GM19395 (cell line): Measurements from ENCODE around the gene GADL1.

ENCODE experiments used
- ATAC-seq: cut with Tn5 transposase; IDR thresholded peaks from one replicate; pipeline ENCODE4 v1.9.1; 2021; ENCODE audit warnings: mild to moderate bottlenecking, moderate library complexity; ENCODE audit not compliant: unreplicated experiment

Gene GADL1

GRCh38 chr3:30878862-30879261 is 15.6 kb downstream of the GADL1 start:
- no peak for ATAC-seq

- no peak for ATAC-seq
These were observed 19.0 kb downstream of the GADL1 start for GRCh38 chr3:30875505-30875904.

GRCh38 chr3:30873671-30874070 is 20.8 kb downstream of the GADL1 start:
- no peak for ATAC-seq

DNA sequence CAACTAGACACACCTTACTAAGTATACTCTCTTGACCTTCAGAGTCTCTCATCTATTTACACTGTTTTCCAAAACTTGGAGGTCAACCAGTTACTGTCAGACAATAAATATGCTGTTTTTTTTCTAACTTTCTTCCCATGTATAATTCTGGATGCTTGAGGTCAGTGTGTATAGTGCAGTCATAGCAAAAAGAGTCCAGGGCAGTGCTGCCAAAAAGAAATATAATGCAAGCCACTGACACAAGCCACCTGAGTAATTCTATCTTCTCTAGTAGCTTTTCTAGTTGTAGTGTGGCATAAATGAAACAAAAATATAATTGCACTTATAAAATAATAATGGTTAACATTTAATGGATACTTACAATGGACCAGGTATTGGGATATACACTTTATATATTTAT is 21.6 kb downstream of the GADL1 start:
- ATAC-seq: no peak

DNA sequence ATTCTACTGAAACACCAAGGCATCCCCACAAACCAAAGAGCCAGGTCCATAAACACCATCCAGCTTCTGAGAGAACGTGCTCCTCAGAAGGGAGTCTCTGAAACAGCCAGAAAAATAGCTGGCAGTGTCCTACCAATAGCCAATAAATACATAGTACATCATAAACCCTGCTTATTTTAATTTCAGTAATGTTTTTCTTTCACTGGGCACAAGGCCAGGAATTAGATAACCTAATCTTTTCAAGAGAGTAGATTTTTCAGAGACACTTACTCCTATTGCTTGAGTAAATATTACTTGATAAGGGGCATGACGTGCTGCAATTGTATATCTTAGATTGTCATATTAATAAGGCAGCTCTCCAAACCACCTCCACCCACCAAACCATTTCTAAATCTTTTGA is 22.7 kb downstream of the GADL1 start:
- no peak for ATAC-seq

- ATAC-seq: no peak
These were observed 29.6 kb downstream of the GADL1 start for GRCh38 chr3:30864836-30865235.

DNA sequence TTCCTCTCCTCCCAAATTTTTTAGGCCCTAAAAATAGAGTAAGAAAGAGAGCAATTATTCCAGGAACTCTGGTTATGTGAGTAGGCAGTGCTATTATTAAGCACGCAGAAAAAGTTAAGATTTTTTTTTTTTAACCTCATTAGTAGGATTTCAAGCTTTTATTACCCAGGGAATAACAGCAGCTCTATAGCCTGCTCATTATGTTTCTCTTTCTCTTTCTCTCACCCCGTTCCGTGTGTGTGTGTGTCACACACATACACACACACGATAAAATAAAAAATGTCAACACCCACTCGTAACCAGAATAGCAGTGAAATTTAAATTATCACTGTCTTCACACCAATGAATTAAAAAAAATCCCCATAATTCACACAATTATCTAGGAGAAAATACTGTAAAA is 30.3 kb downstream of the GADL1 start:
- ATAC-seq: no peak

DNA sequence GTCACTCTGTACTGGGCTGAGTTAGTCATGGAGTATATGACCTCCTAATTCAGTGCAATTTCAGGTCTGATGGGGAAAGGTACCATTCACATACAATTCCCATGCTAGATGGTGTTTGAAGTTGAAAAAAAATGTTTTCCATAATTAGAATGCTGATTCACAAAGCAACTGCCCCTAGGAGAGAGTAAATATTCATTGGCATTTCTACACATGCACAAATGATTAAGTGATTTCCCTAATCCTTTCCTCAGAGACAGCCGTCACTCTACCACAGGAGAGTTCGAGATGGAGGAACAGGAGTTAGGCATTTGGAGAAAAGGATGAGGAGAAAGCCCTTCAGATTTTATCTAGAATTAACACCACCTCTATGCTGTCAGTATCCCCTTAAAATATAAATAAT is 32.5 kb downstream of the GADL1 start:
- no peak for ATAC-seq

DNA sequence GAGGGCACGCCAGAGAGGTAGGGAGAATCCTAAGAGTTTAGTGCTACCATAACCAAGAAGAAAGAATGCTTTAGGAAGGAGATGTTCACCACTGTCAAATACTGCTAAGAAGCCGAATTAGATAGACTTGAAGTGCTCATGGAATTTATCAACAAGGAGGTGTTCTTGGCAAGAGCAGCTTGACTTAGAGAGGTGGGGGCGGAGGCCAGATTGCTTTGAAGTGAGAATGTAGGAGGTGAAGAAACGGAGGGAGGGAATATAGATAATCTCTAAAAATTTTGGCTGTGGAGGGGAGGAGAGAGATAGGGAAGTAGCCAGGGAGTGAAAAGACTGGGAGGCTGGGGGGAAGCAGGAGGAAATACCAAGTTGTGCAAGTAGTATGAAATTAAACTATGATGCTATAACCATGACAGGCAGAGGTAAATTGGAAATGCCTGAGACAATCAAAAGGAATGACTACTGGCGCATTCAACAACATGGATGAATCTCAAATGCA is 35.5 kb downstream of the GADL1 start:
- ATAC-seq: no peak

DNA sequence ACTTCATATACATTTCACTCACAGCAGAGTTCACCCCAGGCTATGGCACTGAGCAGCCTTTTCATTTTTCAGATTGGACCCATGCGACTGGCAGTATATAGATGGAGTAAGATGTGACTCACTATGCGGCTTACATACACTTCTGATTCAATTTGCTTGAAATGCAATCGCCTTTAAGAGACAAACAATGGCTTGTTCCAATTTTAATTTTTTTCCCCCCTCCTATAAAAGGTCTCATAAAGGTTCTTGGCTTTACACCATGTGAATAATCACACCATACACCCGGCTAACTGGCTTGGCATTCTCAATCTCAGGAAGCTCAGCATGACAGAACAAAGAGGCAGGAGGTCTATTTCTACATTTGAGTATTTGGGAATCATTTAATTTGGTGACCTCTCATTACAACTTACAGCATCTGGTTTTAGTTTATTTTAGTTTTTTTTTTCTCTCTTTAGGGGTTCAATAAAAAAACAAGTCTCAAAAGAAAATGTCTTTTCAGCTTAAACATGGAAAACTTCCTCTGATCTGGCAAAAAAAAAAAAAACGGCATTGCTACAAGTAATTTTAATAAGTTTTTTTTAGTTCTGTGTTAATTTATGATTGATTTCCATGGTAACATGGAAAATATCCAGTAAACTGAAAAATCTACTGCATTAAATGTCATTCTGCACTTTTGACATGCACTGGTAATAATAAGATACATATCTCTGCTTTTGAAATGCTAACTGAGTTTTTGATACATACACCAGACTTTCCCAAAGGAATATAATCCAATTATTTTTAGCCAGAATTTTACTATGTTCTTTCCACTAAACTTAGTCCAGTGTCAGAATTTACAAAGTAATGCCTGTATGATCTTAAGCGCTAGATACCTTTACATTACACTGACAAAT is 38.8 kb downstream of the GADL1 start:
- no peak for ATAC-seq

GRCh38 chr3:30852833-30853232 is 41.6 kb downstream of the GADL1 start:
- ATAC-seq: no peak

GRCh38 chr3:30848087-30848779 is 46.2 kb downstream of the GADL1 start:
- no peak for ATAC-seq

DNA sequence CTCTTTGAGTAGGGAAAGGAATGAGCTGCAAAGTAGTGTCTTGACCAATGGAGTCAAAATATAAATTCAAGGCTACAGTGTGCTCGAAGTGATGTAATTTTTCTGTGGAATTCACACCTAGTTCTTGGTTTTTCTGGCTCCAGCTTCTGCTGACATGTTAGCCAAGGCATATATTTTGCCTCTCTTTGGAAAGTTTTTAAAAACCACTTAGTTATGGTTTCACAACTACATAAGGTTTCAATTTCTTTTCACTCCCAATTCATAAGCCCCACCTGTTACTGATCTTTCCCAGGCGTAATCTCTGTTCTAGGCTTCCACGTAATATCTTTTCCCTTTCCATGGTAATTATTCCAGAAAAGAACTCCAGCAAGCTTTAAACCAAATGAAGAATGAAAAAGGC is 46.9 kb downstream of the GADL1 start:
- ATAC-seq: no peak

DNA sequence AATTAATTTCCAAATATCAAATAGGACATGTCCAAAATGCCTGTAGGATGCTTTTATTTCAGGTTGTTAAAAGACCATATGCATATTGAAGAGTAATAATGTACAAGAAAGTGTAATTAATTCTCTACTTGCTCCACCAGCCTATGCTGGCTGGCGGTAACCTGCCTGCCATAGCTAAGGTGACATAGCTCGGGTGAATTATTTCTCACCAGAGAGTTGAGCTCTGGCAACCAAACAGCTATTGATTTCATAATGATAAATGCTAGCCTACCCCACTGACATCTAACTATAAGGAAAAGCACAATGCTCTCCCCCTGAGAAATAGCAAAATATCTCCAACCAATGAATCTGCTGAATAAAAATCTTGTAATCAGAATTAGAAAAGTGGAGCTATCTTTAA is 48.9 kb downstream of the GADL1 start:
- no peak for ATAC-seq

GRCh38 chr3:30843877-30844276 is 50.6 kb downstream of the GADL1 start:
- no peak for ATAC-seq

DNA sequence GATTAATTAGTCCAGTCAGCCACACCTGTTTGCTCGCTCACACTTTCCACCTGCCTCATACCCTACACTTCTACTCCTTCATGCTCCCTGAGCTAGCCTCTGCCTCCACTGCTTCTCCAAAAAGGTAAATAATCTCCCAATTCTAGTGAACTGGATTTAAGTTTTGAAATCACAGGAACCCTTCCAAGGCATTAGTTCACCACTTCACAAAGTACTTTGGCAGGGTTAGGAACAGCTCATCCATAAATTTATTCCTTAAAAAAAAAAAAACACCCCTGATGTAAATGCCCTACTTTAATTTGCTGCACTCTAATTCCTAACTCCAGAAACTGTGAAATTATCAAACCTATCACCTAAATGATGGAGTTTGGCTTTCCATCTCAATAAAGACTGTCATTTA is 58.3 kb downstream of the GADL1 start:
- no peak for ATAC-seq

- ATAC-seq: no peak
These were observed 58.8 kb downstream of the GADL1 start for GRCh38 chr3:30835667-30836066.

DNA sequence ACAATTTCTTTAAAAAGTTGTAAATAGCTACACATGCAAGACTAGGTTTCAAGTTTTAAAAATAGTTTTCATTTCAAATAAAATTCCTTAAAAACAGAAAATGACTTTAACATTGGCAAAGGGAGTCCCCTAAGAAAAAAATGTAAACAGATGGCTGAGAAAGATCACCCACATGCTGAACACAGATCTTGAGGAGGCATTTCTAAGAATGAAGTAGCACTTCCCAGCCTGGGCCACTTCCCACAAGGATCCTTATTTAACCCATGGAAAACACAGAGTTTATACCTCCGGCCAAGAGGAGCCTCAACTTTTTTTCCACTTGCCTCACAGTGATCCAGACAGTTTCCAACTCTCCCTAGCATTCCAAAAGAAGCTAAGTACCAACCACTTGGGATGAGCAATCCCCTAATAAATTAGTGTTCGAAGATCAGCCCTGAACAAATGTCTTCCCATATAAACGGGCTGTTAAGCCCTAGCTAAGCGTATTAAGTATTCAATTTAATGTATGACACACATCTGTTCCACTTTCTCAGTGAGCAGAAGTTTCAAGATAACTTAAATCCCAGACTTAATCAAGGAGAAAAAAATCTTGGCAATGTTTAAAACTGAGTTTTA is 61.4 kb downstream of the GADL1 start:
- ATAC-seq: no peak

DNA sequence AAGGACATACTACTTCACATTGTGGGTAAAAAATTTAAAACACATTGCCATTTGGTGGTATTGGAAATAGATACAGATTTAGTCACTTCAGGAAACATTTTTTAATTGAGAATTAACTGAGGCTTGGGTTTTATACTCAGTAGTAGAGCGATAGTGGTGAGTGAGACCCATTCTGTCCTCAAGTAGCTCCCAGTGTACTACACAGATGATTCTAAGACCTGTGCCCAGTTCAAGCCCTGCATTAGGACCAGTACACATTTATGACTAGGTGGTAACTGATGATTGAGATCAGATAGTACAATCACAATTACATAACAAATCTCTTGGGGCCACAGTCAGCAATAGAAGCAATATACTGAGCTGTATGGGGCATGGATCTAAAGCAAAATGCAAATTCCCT is 67.4 kb downstream of the GADL1 start:
- ATAC-seq: no peak

GRCh38 chr3:30826531-30826942 is 67.9 kb downstream of the GADL1 start:
- no peak for ATAC-seq

GRCh38 chr3:30819067-30819798 is 75.2 kb downstream of the GADL1 start:
- no peak for ATAC-seq
